ACHN (cell line): Measurements from ENCODE around the gene CDKN2AIP.
"Not testable (repeated sequence)": the region's sequence is repeated elsewhere in the genome, so short reads cannot be mapped to it uniquely, and the experiment has no call there.

Source experiments
- DNase-seq: peaks from one replicate; pipeline ENCODE4 v3.0.0-alpha.2; 2015
- in situ Hi-C: cut with HindIII; loops from 2 replicates; pipeline ENCODE4 v1.10.0; 2017; ENCODE audit warnings: low sequenced_read_pairs, low pct_ligation_motif_present, low pct_unique_long_range_greater_than_20kb

Gene CDKN2AIP

DNA sequence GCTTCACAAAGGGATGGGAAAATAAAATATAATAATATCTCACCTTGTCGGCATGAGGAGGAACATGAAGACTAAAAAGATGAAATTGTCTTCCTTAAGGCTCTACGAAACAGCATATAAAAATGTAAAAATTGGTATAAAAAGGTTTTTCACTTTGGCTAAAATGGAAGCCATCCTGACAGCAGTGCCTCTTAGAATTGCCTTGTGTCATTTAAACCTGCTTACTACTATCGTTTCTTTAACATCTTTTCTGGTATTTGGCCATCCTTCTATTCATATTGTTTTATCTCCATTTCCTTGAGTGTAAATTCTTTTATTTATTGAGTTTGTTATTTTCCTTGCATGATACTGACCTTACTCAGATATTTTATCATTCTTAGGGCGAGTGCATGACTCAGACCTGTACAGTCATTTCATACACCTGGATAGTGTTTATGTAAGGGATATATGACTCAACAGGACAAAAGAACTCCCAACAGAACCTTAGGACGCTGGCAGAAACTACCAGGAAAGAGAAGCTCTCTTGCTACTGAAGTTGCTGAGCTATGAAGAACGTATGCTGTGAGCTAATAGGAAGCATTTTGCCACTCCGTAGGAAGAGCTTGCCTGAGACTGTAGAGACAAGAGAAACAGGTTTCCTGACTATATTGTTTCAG lies 5.8 kb upstream of the CDKN2AIP start:
- DNase-seq = peak; percentile 78
- in situ Hi-C loops = no loop called here

DNA sequence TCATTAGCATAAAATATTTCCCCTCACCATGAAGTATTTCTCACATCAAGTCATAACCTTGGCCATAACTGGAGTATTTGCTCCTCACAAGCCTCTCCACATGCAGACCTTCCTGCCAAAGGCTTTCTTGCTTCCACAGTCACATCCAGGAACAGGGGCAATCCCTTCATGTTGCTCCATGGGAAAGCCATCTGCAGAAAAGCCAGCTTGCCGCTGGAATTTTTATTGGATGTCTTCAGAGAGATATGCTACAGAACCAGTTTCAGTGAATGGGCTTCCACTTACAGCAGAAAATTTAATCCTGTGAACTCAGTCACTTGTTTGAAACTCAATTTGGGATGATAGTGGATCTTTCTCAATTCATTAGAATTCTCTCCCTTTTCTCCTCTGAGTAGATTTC lies 3.2 kb upstream of the CDKN2AIP start:
- DNase-seq = no peak
- in situ Hi-C loops = no loop called here

DNA sequence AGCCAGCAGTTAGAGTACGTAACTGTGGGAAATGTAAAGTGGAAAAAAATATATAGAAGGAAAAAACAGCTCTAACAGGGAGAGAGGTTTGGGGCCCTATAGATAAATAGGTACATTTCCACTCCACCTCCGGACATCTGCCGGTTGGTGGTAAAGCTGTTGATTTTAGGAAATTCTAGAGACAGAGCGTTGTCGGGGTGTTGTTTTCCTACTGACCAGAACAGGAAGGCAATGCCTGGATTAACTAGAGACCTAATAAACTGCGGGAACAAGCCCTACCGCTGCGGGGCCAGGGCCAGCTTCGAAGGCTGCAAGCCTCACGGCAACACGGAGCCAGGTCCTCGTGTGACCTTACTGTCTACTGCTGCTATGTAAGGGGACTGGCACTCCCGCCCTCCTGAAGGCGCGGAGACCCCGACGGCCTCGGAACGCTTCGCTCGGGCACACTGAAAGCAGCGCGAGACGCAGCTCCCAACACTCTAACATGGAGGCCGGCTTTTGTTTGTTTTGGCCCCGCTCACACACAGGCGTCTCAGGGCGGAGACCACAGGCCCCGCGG lies 702 bp upstream of the CDKN2AIP start:
- no peak for DNase-seq
- in situ Hi-C loops = no loop called here

GRCh38 chr4:183445097-183445428 lies 627 bp downstream of the CDKN2AIP start:
- in situ Hi-C loops = no loop called here
- DNase-seq = peak; percentile 26

DNA sequence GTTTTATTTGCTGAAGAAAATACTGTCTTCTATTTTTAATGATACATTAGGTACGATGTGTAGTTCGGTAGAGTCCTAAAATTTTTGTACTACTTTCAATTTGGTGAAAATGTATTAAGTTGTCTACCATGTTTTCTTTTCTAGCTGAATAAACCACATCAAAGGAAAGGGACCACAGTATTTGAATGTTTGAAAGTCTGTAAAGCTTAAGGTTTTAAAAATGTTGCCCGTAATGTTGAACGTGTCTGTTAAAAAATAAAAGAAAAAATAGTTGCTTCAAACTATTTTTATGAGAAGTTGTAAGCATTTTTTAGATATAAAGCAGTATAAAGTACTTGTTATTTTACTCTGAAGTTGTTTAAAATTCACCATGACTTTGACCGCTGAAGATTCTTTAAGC lies 3.2 kb downstream of the CDKN2AIP start:
- in situ Hi-C loops = no loop called here
- no peak for DNase-seq

DNA sequence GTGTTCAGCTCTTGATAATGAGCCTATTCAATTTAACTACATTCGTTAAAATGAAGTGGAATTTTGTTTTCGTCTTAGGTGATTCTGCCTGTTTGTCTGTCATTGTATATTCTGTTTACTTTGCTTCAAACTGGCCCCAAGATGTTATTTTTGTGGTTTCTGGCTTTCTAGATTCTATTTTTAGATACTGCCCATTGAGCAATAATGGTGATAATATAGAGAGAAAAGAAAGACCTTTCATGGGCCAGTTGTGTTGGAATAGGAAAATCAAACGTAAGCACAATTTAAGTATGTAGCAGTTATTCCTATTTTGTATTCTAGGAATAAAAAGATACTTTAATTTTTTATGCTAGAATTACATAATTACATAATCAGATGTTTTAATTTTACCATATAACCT lies 4.0 kb downstream of the CDKN2AIP start:
- in situ Hi-C loops = no loop called here
- DNase-seq = no peak

GRCh38 chr4:183449193-183449882 lies 4.9 kb downstream of the CDKN2AIP start:
- no peak for DNase-seq
- in situ Hi-C loops = no loop called here

DNA sequence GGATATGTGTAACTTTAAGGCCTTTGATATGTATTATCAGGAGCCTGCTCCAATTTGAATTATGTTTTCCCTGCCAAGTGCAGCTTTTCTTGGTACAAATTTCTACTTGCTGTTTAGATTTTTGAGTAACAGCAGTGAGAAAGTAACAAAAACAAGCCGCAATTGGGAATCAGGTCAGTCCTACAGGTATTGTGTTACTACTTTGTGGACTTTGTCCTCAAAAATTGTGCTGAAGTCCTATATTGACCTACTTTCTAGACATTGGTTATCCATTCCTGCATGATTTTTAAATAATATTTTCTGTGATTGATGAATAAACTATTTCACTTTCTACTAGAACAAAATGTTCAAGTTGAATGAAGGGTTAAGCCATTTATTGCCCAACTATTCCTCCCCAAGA lies 5.7 kb downstream of the CDKN2AIP start:
- in situ Hi-C loops = no loop called here

DNA sequence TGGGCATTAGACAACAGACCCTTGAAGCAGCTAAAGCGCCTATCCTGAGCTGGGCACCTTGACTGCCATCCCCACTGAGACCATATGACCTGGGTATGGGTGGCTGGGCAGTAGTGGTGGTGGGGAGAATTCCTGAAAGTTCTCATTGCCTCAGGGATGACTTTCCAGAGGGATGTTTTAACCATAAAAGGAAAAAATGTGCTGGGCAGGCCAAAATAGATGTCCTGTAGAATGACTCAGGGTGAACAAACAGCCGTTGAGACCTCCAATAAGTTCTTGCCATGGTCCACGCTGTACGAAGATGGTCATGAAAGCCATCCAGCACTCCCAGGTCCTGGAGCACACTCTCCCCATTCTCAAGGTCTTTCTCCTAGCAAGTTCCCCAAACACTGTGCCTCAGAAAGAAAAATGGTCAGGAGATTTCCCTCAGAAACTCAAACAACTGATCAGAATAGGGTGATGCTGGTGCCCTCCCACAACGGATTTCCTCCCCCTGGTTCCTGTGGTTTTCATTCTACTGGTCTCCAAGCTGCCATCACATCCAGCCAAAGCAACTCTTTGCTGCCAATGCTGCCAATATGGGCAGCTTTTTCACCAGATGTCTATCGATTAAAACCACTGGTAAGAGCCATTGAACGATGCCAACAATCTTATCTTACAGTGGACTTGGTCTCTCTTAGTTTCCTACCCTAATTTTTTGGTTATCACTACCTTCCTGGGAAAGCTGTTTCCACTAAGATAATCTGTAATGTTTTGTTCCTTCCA lies 11.2 kb downstream of the CDKN2AIP start:
- in situ Hi-C loops = no loop called here
- no peak for DNase-seq

More for the DNA sequence above, 5.7 kb downstream of the CDKN2AIP start:
- no peak for DNase-seq

- no peak for DNase-seq
- in situ Hi-C loops = no loop called here
These were observed 13.6 kb downstream of the CDKN2AIP start for GRCh38 chr4:183458005-183458404.

GRCh38 chr4:183463903-183464619 lies 19.6 kb downstream of the CDKN2AIP start:
- DNase-seq, in situ Hi-C loops: not testable (repeated sequence)

DNA sequence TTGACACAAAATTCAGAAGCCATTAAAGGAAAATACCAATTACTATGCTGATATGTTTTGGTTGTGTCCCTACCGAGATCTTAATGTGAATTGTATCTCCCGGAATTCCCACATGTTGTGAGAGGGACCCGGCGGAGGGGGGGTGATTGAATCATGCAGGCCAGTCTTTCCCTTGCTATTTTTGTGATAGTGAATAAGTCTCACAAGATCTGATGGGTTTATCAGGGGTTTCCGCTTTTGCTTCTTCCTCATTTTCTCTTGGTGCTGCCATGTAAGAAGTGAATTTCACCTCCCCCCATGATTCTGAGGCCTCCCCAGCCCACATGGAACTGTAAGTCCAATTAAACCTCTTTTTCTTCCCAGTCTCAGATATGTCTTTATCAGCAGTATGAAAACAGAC lies 21.4 kb downstream of the CDKN2AIP start:
- DNase-seq, in situ Hi-C loops: not testable (repeated sequence)

DNA sequence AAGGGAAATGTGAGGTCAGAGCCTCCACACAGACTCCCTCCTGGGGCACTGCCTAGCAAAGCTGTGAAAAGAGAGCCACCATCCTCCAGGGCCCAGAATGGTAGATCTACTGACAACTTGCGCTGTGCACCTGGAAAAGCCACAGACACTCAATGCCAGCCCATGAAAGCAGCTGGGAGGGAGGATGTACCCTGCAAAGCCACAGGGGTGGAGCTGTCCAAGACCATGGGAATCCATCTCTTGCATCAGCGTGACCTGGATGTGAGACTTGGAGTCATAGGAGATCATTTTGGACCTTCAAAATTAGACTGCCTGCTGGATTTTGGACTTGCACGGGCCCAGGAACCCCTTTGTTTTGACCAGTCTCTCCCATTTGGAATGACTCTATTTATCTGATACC lies 22.8 kb downstream of the CDKN2AIP start:
- in situ Hi-C loops = no loop called here
- DNase-seq = no peak

DNA sequence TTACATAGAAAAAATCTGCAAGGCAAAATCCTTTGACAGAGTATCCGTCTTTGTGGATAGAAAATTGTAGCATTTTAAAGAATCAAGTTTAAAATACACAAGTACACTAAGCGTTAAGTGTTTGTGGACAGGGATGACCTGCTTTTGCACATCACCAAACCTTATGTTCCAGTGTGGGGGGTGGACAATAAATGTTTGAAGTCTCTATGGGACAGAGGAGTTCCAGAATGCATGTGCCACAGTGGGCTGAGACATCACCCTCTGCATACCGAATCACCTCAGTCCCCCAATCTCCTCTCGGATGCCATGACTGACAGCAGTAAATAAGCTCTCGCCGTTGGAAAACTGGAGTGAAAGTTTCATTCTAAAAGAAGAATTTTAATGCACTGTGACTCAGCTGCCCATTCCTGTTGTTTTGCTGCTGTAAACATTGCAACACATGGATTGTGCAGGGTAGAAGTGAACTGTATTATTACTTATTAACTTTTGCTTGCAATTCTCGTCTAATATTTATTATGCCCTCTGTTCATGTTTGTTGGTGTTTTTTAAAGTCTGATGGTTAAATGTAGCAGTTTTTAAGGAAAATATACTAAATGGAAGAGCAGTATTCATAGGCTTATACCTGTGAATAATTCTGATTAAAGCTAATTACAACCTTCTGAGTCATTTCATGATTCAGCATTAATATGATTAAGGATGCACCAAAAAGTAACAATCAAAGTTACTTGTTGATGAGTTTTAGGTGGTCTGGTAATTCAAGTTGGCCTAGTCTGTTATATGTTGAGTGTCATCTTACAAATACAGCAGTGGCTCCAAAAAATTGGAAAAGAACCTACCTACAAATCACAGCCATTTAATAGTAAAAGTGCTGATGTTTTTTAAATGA lies 24.0 kb downstream of the CDKN2AIP start:
- in situ Hi-C loops = no loop called here
- DNase-seq = no peak

DNA sequence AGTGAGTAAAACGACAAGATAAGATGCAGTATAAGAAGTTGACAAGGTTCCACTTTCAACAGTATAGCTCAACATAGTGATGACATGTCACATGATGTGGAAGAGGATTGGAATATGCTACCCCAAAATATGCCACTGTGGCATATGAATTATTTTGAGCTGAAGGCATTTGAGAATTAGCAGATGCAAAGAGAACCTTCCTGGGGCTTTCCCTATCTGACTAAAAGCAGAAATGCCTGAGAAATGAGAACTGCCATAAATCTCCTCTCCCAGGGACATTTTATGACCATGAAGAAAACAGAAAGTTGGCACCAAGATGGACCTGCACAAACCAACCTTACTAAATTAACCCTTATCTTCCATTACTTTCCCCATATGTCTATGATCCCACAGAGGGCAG lies 24.8 kb downstream of the CDKN2AIP start:
- DNase-seq = no peak
- in situ Hi-C loops = no loop called here

DNA sequence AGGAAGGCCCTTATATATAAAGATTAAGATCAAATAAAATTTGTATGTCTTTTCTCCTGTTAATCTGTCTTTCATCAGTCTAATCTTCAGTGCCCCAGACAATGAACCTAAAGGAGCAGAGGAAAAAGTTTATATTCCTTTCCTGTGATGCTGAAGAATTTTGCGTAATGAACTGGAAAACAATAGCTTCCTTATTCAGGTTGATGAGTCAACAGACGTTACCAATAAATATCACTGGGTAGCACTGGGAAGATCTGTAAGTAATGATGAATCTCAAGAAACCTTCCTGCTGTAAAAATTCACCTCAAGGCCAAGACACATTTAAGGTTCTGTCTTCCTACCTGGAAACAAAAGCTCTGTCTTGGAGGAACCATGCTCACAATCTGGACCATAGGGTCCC lies 25.5 kb downstream of the CDKN2AIP start:
- in situ Hi-C loops = no loop called here

GRCh38 chr4:183470821-183471220 lies 26.4 kb downstream of the CDKN2AIP start:
- no peak for DNase-seq
- in situ Hi-C loops = no loop called here

More for the DNA sequence above, 25.5 kb downstream of the CDKN2AIP start:
- no peak for DNase-seq
